ENCODE results near the gene ARMC12.

- TF ChIP-seq CTCF (IDR thresholded peaks at IDR 0.05; ENCODE audit: low read depth, low read length, poor library complexity, severe bottlenecking) (no peak), EZH2phosphoT487 (IDR thresholded peaks at IDR 0.05; ENCODE audit: borderline replicate concordance, low read length) (no peak)
Observed at GRCh38 chr6:35781290-35781689, 44.5 kb downstream of the ARMC12 start.
